ENCODE measurements around the gene FEM1B. TPM values are rescaled to one million over a fixed set of nuclear protein-coding genes. Genes with fewer than 3 reads are reported as not detected.

Gene FEM1B
- total and polyA plus RNA-seq, 2 of the 8 experiments (the other 6 are each of a cell fraction or from before 2014, with no cell fraction given), result 36.1 to 83.8 TPM

- Histone ChIP-seq H3K4ac (replicated peaks; ENCODE audit: insufficient read length, low read depth, low read length) (no peak overlapping the region), H3K18ac (ENCODE audit: extremely low read depth, low read length) (peak overlapping the region; percentile 75; the same call in 1 of the 2 replicates), H3K4me1 (replicated peaks in 1 of 4; ENCODE audit: control insufficient read depth in 3 of 4, insufficient read depth in 4 of 4, low read length in 3 of 4) (peaks cover 7 to 17% (median 11%) of the 10 kb centered on the region in 4 experiments), H3K14ac (ENCODE audit: insufficient read length) (no peak overlapping the region), H2BK20ac (ENCODE audit: low read length) (no peak overlapping the region), H2BK5ac (ENCODE audit: low read depth, low read length) (0 out of 2 replicates have a peak overlapping the region, but pooled peaks have one; percentile 36), H3K27me3 (replicated peaks in 1 of 4; ENCODE audit: control insufficient read depth in 3 of 4, extremely low read depth in 1 of 4, insufficient read depth in 3 of 4, low read length in 3 of 4) (peaks cover 0 to 2% (median 0%) of the 10 kb centered on the region in 4 experiments; a peak in 1 of 7 replicates), H4K8ac (ENCODE audit: extremely low read depth, insufficient read depth, low read length) (peak overlapping the region; percentile 98), H4K5ac (ENCODE audit: insufficient read length, low read depth, low read length) (peak overlapping the region; percentile 29), H3K4me2 (ENCODE audit: insufficient read depth in 1 of 2, low read depth in 2 of 2, low read length in 2 of 2) (peak overlapping the region; percentile 97), H2BK15ac (ENCODE audit: low read length) (no peak overlapping the region), H3K4me3 (ENCODE audit: extremely low read depth in 1 of 4, insufficient read depth in 2 of 4, low read depth in 3 of 4, low read length in 4 of 4) (peak overlapping the region; percentile 51 to 92 (median 78)), H2BK12ac (ENCODE audit: low read depth, low read length) (no peak overlapping the region), H4K20me1 (replicated peaks in 1 of 2; ENCODE audit: control insufficient read depth in 1 of 2, insufficient read depth in 2 of 2, low read length in 2 of 2) (peaks cover 4 to 8% of the 10 kb centered on the region in 2 experiments), H3K79me2 (ENCODE audit: control insufficient read depth in 1 of 2, insufficient read depth in 2 of 2, low read length in 2 of 2) (peaks cover 24 to 50% of the 10 kb centered on the region in 2 experiments), H3K27ac (ENCODE audit: low read depth, low read length) (peak overlapping the region; percentile 90), H3K9ac (replicated peaks in 1 of 4; ENCODE audit: extremely low read depth in 1 of 4, low read depth in 3 of 4, low read length in 3 of 4) (peak overlapping the region; percentile 70 to 100 (median 95)), H2AFZ (ENCODE audit: low read length) (no peak overlapping the region), H4K91ac (replicated peaks; ENCODE audit: insufficient read length, low read length) (no peak overlapping the region), H2BK120ac (replicated peaks; ENCODE audit: low read depth, low read length) (no peak overlapping the region), H3K23ac (ENCODE audit: insufficient read length) (no peak overlapping the region), H3K23me2 (ENCODE audit: low read depth, low read length) (peaks cover 13% of the 10 kb centered on the region), H3K36me3 (ENCODE audit: control insufficient read depth in 2 of 4, insufficient read depth in 4 of 4, low read length in 3 of 4) (no peaks in the 10 kb centered on the region), H3K56ac (replicated peaks; ENCODE audit: insufficient read length, low read depth, low read length) (peak overlapping the region; percentile 44), H3K9me3 (ENCODE audit: insufficient read depth in 2 of 2, low read depth in 1 of 2, low read length in 1 of 2) (no peaks in the 10 kb centered on the region), H2AK5ac (ENCODE audit: low read depth, low read length) (no peak overlapping the region), H3K79me1 (ENCODE audit: low read depth, low read length) (peaks cover 22% of the 10 kb centered on the region)
- 2% methylated on average over 28 of the region's 39 CpGs; no CpG with 5 or more reads in 1 of the 2 experiments for WGBS, 2 experiments (ENCODE audit: extremely low coverage in 1 of 2, insufficient coverage in 1 of 2, insufficient read length in 1 of 2, insufficient replicate concordance in 2 of 2, low coverage in 1 of 2, low lambda C conversion rate in 2 of 2, missing lambda C conversion rate in 1 of 2)
- TF ChIP-seq GABPA (IDR thresholded peaks at IDR 0.05; ENCODE audit: borderline replicate concordance, insufficient read depth, low read length) (0 out of 2 replicates have a peak, but pooled peaks have one; percentile 65), SIN3A (conservative IDR thresholded peaks at IDR 0.05 in 1 of 2, IDR thresholded peaks at IDR 0.05 in 1 of 2; ENCODE audit: low read depth in 1 of 2, low read length in 2 of 2) (0 out of 4 replicates have a peak, but pooled peaks of 1 of the 2 experiments have one; percentile 35), EGR1 (IDR thresholded peaks at IDR 0.05; ENCODE audit: borderline replicate concordance, low read depth, low read length) (0 out of 2 replicates have a peak, but pooled peaks have one; percentile 5)
- TF ChIP-seq, protein P1, sequence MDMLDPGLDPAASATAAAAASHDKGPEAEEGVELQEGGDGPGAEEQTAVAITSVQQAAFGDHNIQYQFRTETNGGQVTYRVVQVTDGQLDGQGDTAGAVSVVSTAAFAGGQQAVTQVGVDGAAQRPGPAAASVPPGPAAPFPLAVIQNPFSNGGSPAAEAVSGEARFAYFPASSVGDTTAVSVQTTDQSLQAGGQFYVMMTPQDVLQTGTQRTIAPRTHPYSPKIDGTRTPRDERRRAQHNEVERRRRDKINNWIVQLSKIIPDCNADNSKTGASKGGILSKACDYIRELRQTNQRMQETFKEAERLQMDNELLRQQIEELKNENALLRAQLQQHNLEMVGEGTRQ (IDR thresholded peaks at IDR 0.05; ENCODE audit: low read length), result no peak
- POLR2A ChIA-PET (ENCODE audit: partially characterized antibody), result interaction anchor here (0.5 to 4.6 kb wide), 20 partner anchors 11 to 401 kb away, joined by 3 to 38 read pairs (median 4); partner anchors contain the start of gene FEM1B
- FAIRE-seq (no peak), DNase-seq (ENCODE audit: low read depth in 1 of 2, low spot score in 2 of 2) (no peak)
- CTCF ChIA-PET (ENCODE audit: partially characterized antibody), result interaction anchor here (1.4 to 3.9 kb wide), 5 partner anchors 10 to 77 kb away, joined by 3 to 20 read pairs (median 11); no protein-coding TSS in a partner anchor
Observed at GRCh38 chr15:68228971-68229385, 48.6 kb upstream of the FEM1B start.

Measured in H1 (cell line).